ENCODE measurements around the gene KCNJ12. TPM values are rescaled to one million over a fixed set of nuclear protein-coding genes. Genes with fewer than 3 reads are reported as not detected.
"Not testable (repeated sequence)": the region's sequence is repeated elsewhere in the genome, so short reads cannot be mapped to it uniquely, and the experiment has no call there.

Gene KCNJ12
- total RNA-seq, 4 donors from 2014 or later, result 18.2 to 35.7 (median 29.2) TPM

GRCh38 chr17:21345236-21345635, 30.9 kb upstream of the KCNJ12 start:
- H3K4me3 ChIP-seq, result no peak overlapping the region
- H3K27me3 ChIP-seq, result no peaks in the 10 kb centered on the region
- DNase-seq (no peak), ATAC-seq (no peak)
- no peaks in the 10 kb centered on the region for H3K4me1 ChIP-seq
- intact Hi-C loops (cut with DNase I; ENCODE audit: low total_unique reads) (no loop called here), in situ Hi-C loops (cut with MboI; ENCODE audit: low sequenced_read_pairs in 4 of 4) (no loop called here)
- H3K36me3 ChIP-seq, result no peaks in the 10 kb centered on the region
- TF ChIP-seq POLR2A (IDR thresholded peaks at IDR 0.05), result no peak
- TF ChIP-seq, protein P1, sequence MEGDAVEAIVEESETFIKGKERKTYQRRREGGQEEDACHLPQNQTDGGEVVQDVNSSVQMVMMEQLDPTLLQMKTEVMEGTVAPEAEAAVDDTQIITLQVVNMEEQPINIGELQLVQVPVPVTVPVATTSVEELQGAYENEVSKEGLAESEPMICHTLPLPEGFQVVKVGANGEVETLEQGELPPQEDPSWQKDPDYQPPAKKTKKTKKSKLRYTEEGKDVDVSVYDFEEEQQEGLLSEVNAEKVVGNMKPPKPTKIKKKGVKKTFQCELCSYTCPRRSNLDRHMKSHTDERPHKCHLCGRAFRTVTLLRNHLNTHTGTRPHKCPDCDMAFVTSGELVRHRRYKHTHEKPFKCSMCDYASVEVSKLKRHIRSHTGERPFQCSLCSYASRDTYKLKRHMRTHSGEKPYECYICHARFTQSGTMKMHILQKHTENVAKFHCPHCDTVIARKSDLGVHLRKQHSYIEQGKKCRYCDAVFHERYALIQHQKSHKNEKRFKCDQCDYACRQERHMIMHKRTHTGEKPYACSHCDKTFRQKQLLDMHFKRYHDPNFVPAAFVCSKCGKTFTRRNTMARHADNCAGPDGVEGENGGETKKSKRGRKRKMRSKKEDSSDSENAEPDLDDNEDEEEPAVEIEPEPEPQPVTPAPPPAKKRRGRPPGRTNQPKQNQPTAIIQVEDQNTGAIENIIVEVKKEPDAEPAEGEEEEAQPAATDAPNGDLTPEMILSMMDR (IDR thresholded peaks at IDR 0.05 in 4 of 5, conservative IDR thresholded peaks at IDR 0.05 in 1 of 5), result no peak
- H3K27ac ChIP-seq, result no peak overlapping the region
- no peaks in the 10 kb centered on the region for H3K9me3 ChIP-seq

DNA sequence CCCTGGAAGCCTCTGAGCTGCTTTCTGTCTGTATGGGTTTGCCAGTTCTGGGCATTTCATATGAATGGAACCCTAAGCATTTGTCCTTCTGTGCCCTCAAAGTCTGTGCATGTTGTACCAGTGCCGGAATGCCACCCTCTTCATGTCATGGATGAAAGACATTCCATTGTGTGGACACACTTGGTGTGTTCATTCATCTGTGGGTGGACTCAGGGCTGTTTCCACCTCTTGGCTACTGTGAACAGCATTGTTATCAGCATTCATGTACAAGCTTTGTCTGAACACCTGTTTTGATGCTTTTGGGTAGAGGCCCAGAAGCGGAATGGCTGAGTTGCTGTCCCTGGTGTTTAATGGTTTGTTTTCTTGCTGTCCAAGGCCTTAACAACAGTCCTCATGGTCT, 30.1 kb upstream of the KCNJ12 start:
- H3K4me1 ChIP-seq; H3K27me3 ChIP-seq; intact Hi-C loops (cut with DNase I; ENCODE audit: low total_unique reads); H3K27ac ChIP-seq; H3K9me3 ChIP-seq; H3K4me3 ChIP-seq; ATAC-seq; H3K36me3 ChIP-seq; in situ Hi-C loops (cut with MboI; ENCODE audit: low sequenced_read_pairs in 4 of 4); DNase-seq: not testable (repeated sequence)

GRCh38 chr17:21346651-21347250, 29.4 kb upstream of the KCNJ12 start:
- H3K27ac ChIP-seq; H3K36me3 ChIP-seq; H3K4me3 ChIP-seq; ATAC-seq; H3K9me3 ChIP-seq; H3K4me1 ChIP-seq; intact Hi-C loops (cut with DNase I; ENCODE audit: low total_unique reads); H3K27me3 ChIP-seq; in situ Hi-C loops (cut with MboI; ENCODE audit: low sequenced_read_pairs in 4 of 4): not testable (repeated sequence)
- DNase-seq, result peak in 1 of 2 donors; percentile 7

DNA sequence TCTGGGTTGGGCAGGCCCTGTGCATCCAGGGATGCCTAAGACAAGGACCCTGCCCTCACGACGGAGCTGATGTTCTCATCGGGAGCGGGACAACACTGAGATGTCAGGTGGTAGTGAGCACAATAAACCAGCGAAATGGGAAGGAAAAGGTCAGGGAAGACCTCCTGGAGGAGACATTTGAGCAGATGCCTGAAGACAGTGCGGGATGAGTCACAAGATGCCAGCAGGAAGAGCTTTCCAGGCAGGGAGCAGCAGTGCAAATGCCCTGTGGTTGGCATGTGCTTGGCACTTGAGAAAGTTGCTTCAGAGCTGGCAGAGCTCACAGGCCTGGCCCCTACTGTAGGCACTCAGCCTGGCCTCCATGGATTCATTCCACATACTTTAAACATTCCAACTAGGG, 28.5 kb upstream of the KCNJ12 start:
- H3K27ac ChIP-seq; H3K4me1 ChIP-seq; H3K27me3 ChIP-seq; ATAC-seq; intact Hi-C loops (cut with DNase I; ENCODE audit: low total_unique reads); H3K9me3 ChIP-seq; in situ Hi-C loops (cut with MboI; ENCODE audit: low sequenced_read_pairs in 4 of 4); DNase-seq; H3K36me3 ChIP-seq; H3K4me3 ChIP-seq: not testable (repeated sequence)

GRCh38 chr17:21348081-21348925, 27.9 kb upstream of the KCNJ12 start:
- ATAC-seq; H3K9me3 ChIP-seq; H3K36me3 ChIP-seq; H3K4me3 ChIP-seq; H3K27me3 ChIP-seq; H3K27ac ChIP-seq; DNase-seq; intact Hi-C loops (cut with DNase I; ENCODE audit: low total_unique reads); H3K4me1 ChIP-seq; in situ Hi-C loops (cut with MboI; ENCODE audit: low sequenced_read_pairs in 4 of 4): not testable (repeated sequence)

GRCh38 chr17:21348926-21349261, 27.3 kb upstream of the KCNJ12 start:
- H3K27me3 ChIP-seq; H3K9me3 ChIP-seq; H3K4me3 ChIP-seq; intact Hi-C loops (cut with DNase I; ENCODE audit: low total_unique reads); ATAC-seq; in situ Hi-C loops (cut with MboI; ENCODE audit: low sequenced_read_pairs in 4 of 4); H3K27ac ChIP-seq; DNase-seq; H3K36me3 ChIP-seq; H3K4me1 ChIP-seq: not testable (repeated sequence)

DNA sequence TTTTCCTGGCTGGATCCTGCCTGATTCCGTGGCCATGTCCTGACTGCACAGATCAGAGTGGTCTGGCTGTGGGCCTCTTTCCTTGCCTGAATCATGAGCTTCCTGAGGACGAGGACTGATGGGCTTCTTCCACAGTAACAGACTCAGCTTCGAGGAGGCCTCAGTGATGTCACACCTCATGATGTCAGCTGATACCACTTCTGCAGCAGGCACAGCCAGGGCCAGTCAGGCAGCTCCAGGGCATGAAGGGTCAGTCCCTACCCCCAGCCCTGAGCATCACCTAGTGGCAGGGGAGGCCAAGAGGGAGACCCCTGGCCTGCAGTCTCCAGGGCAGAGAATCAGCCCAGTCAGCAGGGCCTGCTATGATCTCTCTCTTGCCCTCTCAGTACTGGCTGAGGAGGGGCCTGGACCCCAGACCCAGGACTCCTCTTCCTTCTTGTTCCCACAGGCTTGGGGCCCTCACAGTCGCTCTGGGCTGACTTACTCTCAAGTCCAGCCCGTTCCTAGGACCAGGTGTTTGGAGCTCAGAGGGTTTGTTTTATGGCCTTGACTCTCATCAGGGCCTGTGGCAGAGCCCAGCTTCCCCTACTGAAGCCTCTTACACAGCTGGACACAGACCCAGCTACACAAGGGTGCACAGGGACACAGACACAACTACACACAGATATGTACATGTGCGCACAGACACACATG, 26.7 kb upstream of the KCNJ12 start:
- H3K9me3 ChIP-seq; H3K27ac ChIP-seq; H3K36me3 ChIP-seq; in situ Hi-C loops (cut with MboI; ENCODE audit: low sequenced_read_pairs in 4 of 4); intact Hi-C loops (cut with DNase I; ENCODE audit: low total_unique reads); H3K4me1 ChIP-seq; ATAC-seq; H3K27me3 ChIP-seq; H3K4me3 ChIP-seq: not testable (repeated sequence)
- DNase-seq, result peak in 1 of 2 donors; percentile 7

- H3K4me1 ChIP-seq; in situ Hi-C loops (cut with MboI; ENCODE audit: low sequenced_read_pairs in 4 of 4); intact Hi-C loops (cut with DNase I; ENCODE audit: low total_unique reads); H3K9me3 ChIP-seq; H3K4me3 ChIP-seq; H3K27ac ChIP-seq; H3K36me3 ChIP-seq; ATAC-seq; H3K27me3 ChIP-seq: not testable (repeated sequence)
- DNase-seq, result peak in 1 of 2 donors; percentile 5
These were observed 25.7 kb upstream of the KCNJ12 start for GRCh38 chr17:21350495-21350894.

All from gastrocnemius medialis (tissue), 4 donors.